K562 (cell line): ENCODE measurements around the gene BSDC1. TPM values are rescaled to one million over a fixed set of nuclear protein-coding genes. Genes with fewer than 3 reads are reported as not detected.

Source experiments
- ETV6 ChIP-seq, 3 experiments: fragments of 150-350 bp in 1 of 3; sonication (generic) in 1 of 3; formaldehyde crosslinking in 1 of 3; IDR thresholded peaks; 2 replicates each; pipeline versions ENCODE4 v1.6.1 to v1.8.0; 2014 to 2022; ENCODE audit warnings: borderline replicate concordance in 2 of 3, low read depth in 2 of 3, antibody characterized with exemption in 1 of 3, low read length in 1 of 3, mild to moderate bottlenecking in 1 of 3, missing genetic modification reagents in 1 of 3
- EWSR1 ChIP-seq: fragments of 450-650 bp; IDR thresholded peaks from 2 replicates; pipeline ENCODE4 v1.6.1; 2018; ENCODE audit warnings: borderline replicate concordance, mild to moderate bottlenecking, low read depth, moderate library complexity; ENCODE audit not compliant: partially characterized antibody
- GATA2 ChIP-seq: sonication (generic); formaldehyde crosslinking; IDR thresholded peaks from 2 replicates; pipeline ENCODE4 v1.4.0; 2020; ENCODE audit warnings: mild to moderate bottlenecking, missing genetic modification reagents
- PHTF2 ChIP-seq: fragments of 250-450 bp; sonication (Bioruptor Pico); IDR thresholded peaks from 2 replicates; pipeline ENCODE4 v1.5.0; 2021; ENCODE audit warnings: mild to moderate bottlenecking
- RBM34 ChIP-seq: fragments of 200-400 bp; formaldehyde crosslinking; IDR thresholded peaks from 2 replicates; pipeline ENCODE4 v1.6.1; 2018; ENCODE audit warnings: low read length, borderline replicate concordance; ENCODE audit not compliant: insufficient read depth
- RNF2 ChIP-seq: sonication (generic); IDR thresholded peaks from 2 replicates; pipeline ENCODE4 v1.6.1; 2016
- ZNF12 ChIP-seq: sonication (generic); formaldehyde crosslinking; IDR thresholded peaks from 2 replicates; pipeline ENCODE4 v1.4.0; 2020; ENCODE audit warnings: mild to moderate bottlenecking, missing genetic modification reagents
- ZNF146 ChIP-seq: IDR thresholded peaks from one replicate; pipeline ENCODE4 v1.6.1; 2018; ENCODE audit warnings: missing compliant biosample characterization; ENCODE audit not compliant: unreplicated experiment
- ZNF436 ChIP-seq: fragments of 250-450, 450-650 bp; sonication (Bioruptor Pico); formaldehyde crosslinking; IDR thresholded peaks from 2 replicates; pipeline ENCODE4 v1.7.0; 2020; ENCODE audit warnings: mild to moderate bottlenecking
- polyA plus RNA-seq, 8 experiments: library from polyadenylated mRNA; depleted of rRNA in 4 of 8; stranded (reverse) in 5 of 8; unstranded in 3 of 8; fragments of >200 nt; fragmentation: Nextera tagmentation in 2 of 8; fragmentation: Illumina TruSeq in 1 of 8; extraction: Ambion mirVana in 2 of 8; extraction: Trizol in 1 of 8; gene quantifications; 2 replicates each; pipeline versions ENCODE4 v1.2.1 to v1.2.3, GENCODE V29; 2011 to 2014; ENCODE audit warnings: inconsistent platforms in 1 of 8, missing spikeins in 1 of 8
- total RNA-seq, 7 experiments: library from RNA; depleted of rRNA in 6 of 7; stranded (reverse); fragments of >200 nt in 6 of 7; fragmentation: Illumina TruSeq in 2 of 7; extraction: Trizol in 2 of 7; gene quantifications; 2 replicates each; pipeline versions ENCODE4 v1.2.1 to v1.2.3, GENCODE V29; 2011 to 2021; ENCODE audit warnings: low replicate concordance in 1 of 7
- TF ChIP-seq, protein P1 (sequence below): fragments of 450-650 bp; IDR thresholded peaks from 2 replicates; pipeline ENCODE4 v1.6.1; 2016; ENCODE audit warnings: low read depth
- TF ChIP-seq, protein P2 (sequence below): fragments of 250-450 bp; sonication (Bioruptor Pico); IDR thresholded peaks from 2 replicates; pipeline ENCODE4 v1.4.0; 2020
- TF ChIP-seq, protein P3 (sequence below): sonication (generic); formaldehyde crosslinking; IDR thresholded peaks from 2 replicates; pipeline ENCODE4 v1.8.1; 2023; ENCODE audit warnings: mild to moderate bottlenecking, missing genetic modification reagents
- TF ChIP-seq, protein P4 (sequence below): sonication (generic); formaldehyde crosslinking; IDR thresholded peaks from 2 replicates; pipeline ENCODE4 v1.8.1; 2023; ENCODE audit warnings: mild to moderate bottlenecking, missing genetic modification reagents

BSDC1 gene
- total and polyA plus RNA-seq, 9 of the 15 experiments (the other 6 are each of a cell fraction or from before 2014, with no cell fraction given), result 10.2 to 96.8 (median 73.1) TPM

DNA sequence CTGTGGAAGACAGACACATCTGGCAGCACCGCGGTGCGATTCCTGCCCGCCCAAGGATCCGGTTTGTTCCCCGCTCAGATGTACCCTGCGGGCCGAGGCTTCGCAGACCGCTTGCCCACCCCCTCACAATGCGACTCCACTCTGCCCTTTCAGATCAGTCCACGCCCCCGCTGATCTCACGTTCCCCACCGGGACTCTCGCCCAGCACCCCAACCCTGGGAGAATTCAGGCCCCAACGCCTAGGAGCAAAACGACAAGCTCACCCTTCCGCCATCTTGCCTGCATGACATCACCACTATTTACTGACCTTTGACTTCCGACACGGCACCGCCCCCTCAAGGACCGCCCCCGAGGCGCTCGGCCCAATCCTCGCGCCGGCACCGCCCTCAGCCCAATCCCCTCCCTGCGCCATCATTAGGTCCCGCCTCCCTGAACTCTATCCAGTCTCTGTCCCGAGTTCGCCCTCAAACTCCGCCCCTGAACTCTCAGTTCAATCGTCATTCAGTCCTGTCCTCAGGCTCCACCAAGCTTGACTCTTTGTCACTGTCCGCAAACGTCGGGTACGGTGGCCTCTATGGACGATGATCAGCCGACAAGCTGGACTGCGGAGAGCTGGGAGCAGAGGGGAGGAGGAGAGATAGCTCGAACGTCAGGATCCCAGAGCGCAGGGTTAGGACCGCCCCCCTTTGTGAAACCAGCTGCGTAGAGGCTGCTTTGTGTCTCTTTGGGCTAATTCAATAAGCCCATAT, at the start of gene BSDC1 (continued):
- TF ChIP-seq ZNF146 (CRISPR knock-in tag) (peak; percentile 5), GATA2 (CRISPR knock-in tag) (no peak; the same call in 1 of the 2 replicates), RBM34 (no peak), ZNF12 (CRISPR knock-in tag) (no peak), EWSR1 (no peak), RNF2 (peak; percentile 88), ETV6 (IDR thresholded peaks at IDR 0.05; ENCODE audit: borderline replicate concordance in 1 of 2, low read depth in 2 of 2, low read length in 1 of 2) (no peak; a peak in 1 of 4 replicates), ETV6 (CRISPR knock-in tag; IDR thresholded peaks at IDR 0.05; ENCODE audit: borderline replicate concordance) (no peak), ZNF436 (CRISPR knock-in tag) (no peak), PHTF2 (CRISPR knock-in tag) (no peak)
- TF ChIP-seq, protein P1, sequence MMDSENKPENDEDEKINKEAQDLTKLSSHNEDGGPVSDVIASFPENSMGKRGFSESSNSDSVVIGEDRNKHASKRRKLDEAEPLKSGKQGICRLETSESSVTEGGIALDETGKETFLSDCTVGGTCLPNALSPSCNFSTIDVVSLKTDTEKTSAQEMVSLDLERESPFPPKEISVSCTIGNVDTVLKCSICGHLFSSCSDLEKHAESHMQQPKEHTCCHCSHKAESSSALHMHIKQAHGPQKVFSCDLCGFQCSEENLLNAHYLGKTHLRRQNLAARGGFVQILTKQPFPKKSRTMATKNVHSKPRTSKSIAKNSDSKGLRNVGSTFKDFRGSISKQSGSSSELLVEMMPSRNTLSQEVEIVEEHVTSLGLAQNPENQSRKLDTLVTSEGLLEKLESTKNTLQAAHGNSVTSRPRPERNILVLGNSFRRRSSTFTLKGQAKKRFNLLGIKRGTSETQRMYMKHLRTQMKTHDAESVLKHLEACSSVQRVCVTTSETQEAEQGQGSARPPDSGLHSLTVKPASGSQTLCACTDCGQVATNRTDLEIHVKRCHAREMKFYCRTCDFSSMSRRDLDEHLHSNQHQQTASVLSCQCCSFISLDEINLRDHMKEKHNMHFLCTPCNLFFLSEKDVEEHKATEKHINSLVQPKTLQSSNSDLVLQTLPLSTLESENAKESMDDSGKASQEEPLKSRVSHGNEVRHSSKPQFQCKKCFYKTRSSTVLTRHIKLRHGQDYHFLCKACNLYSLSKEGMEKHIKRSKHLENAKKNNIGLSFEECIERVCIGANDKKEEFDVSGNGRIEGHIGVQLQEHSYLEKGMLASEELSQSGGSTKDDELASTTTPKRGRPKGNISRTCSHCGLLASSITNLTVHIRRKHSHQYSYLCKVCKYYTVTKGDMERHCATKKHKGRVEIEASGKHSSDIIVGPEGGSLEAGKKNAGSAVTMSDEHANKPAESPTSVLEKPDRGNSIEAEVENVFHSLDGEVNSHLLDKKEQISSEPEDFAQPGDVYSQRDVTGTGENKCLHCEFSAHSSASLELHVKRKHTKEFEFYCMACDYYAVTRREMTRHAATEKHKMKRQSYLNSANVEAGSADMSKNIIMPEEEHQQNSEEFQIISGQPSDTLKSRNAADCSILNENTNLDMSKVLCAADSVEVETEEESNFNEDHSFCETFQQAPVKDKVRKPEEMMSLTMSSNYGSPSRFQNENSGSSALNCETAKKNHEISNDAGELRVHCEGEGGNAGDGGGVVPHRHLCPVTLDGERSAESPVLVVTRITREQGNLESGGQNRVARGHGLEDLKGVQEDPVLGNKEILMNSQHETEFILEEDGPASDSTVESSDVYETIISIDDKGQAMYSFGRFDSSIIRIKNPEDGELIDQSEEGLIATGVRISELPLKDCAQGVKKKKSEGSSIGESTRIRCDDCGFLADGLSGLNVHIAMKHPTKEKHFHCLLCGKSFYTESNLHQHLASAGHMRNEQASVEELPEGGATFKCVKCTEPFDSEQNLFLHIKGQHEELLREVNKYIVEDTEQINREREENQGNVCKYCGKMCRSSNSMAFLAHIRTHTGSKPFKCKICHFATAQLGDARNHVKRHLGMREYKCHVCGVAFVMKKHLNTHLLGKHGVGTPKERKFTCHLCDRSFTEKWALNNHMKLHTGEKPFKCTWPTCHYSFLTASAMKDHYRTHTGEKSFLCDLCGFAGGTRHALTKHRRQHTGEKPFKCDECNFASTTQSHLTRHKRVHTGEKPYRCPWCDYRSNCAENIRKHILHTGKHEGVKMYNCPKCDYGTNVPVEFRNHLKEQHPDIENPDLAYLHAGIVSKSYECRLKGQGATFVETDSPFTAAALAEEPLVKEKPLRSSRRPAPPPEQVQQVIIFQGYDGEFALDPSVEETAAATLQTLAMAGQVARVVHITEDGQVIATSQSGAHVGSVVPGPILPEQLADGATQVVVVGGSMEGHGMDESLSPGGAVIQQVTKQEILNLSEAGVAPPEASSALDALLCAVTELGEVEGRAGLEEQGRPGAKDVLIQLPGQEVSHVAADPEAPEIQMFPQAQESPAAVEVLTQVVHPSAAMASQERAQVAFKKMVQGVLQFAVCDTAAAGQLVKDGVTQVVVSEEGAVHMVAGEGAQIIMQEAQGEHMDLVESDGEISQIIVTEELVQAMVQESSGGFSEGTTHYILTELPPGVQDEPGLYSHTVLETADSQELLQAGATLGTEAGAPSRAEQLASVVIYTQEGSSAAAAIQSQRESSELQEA, result peak; percentile 98
- TF ChIP-seq, protein P2, sequence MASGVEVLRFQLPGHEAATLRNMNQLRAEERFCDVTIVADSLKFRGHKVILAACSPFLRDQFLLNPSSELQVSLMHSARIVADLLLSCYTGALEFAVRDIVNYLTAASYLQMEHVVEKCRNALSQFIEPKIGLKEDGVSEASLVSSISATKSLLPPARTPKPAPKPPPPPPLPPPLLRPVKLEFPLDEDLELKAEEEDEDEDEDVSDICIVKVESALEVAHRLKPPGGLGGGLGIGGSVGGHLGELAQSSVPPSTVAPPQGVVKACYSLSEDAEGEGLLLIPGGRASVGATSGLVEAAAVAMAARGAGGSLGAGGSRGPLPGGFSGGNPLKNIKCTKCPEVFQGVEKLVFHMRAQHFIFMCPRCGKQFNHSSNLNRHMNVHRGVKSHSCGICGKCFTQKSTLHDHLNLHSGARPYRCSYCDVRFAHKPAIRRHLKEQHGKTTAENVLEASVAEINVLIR, result peak; percentile 58
- TF ChIP-seq, protein P3, sequence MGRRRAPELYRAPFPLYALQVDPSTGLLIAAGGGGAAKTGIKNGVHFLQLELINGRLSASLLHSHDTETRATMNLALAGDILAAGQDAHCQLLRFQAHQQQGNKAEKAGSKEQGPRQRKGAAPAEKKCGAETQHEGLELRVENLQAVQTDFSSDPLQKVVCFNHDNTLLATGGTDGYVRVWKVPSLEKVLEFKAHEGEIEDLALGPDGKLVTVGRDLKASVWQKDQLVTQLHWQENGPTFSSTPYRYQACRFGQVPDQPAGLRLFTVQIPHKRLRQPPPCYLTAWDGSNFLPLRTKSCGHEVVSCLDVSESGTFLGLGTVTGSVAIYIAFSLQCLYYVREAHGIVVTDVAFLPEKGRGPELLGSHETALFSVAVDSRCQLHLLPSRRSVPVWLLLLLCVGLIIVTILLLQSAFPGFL (CRISPR knock-in tag), result no peak
- TF ChIP-seq, protein P4, sequence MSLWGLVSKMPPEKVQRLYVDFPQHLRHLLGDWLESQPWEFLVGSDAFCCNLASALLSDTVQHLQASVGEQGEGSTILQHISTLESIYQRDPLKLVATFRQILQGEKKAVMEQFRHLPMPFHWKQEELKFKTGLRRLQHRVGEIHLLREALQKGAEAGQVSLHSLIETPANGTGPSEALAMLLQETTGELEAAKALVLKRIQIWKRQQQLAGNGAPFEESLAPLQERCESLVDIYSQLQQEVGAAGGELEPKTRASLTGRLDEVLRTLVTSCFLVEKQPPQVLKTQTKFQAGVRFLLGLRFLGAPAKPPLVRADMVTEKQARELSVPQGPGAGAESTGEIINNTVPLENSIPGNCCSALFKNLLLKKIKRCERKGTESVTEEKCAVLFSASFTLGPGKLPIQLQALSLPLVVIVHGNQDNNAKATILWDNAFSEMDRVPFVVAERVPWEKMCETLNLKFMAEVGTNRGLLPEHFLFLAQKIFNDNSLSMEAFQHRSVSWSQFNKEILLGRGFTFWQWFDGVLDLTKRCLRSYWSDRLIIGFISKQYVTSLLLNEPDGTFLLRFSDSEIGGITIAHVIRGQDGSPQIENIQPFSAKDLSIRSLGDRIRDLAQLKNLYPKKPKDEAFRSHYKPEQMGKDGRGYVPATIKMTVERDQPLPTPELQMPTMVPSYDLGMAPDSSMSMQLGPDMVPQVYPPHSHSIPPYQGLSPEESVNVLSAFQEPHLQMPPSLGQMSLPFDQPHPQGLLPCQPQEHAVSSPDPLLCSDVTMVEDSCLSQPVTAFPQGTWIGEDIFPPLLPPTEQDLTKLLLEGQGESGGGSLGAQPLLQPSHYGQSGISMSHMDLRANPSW (CRISPR knock-in tag), result no peak
